Mesenchymal stem cell (in vitro differentiated cells and primary cell): ENCODE results near the gene MYBL2.

ENCODE experiments used
- DNase-seq: peaks from one replicate; pipeline ENCODE4 v3.0.0-alpha.2; 2013
- H2AFZ ChIP-seq: one replicate; pipeline ENCODE4 v1.6.1; 2013; ENCODE audit warnings: low read depth, mild to moderate bottlenecking, control low read depth, inconsistent platforms, low read length, moderate library complexity
- H2AK5ac ChIP-seq: 2 replicates; pipeline ENCODE4 v1.6.1; 2013; ENCODE audit warnings: low read length, moderate library complexity, mild to moderate bottlenecking, inconsistent platforms; ENCODE audit not compliant: severe bottlenecking
- H2BK120ac ChIP-seq: one replicate; pipeline ENCODE4 v1.6.1; 2013; ENCODE audit warnings: low read depth, mild to moderate bottlenecking, inconsistent platforms, low read length, moderate library complexity
- H2BK12ac ChIP-seq, 2 experiments: one replicate each; pipeline ENCODE4 v1.6.1; 2013; ENCODE audit warnings: inconsistent platforms in 2 of 2, low read length in 2 of 2, mild to moderate bottlenecking in 2 of 2, moderate library complexity in 2 of 2, control low read depth in 1 of 2
- H2BK15ac ChIP-seq: one replicate; pipeline ENCODE4 v1.6.1; 2013; ENCODE audit warnings: mild to moderate bottlenecking, low read depth, inconsistent platforms; ENCODE audit not compliant: poor library complexity, severe bottlenecking
- H2BK5ac ChIP-seq: 2 replicates; pipeline ENCODE4 v1.6.1; 2013; ENCODE audit warnings: low read depth, mild to moderate bottlenecking, low read length, control low read depth, inconsistent platforms; ENCODE audit not compliant: poor library complexity, severe bottlenecking
- H3K14ac ChIP-seq, 2 experiments: one replicate each; pipeline ENCODE4 v1.6.1; 2013; ENCODE audit warnings: inconsistent platforms in 2 of 2, low read length in 2 of 2, control low read depth in 1 of 2, mild to moderate bottlenecking in 1 of 2, moderate library complexity in 1 of 2
- H3K18ac ChIP-seq, 2 experiments: one replicate each; pipeline ENCODE4 v1.6.1; 2013; ENCODE audit warnings: inconsistent platforms in 2 of 2, low read length in 2 of 2, control low read depth in 1 of 2, low read depth in 1 of 2, mild to moderate bottlenecking in 1 of 2
- H3K23ac ChIP-seq, 2 experiments: one replicate each; pipeline ENCODE4 v1.6.1; 2013; ENCODE audit warnings: inconsistent platforms in 2 of 2, low read length in 2 of 2, mild to moderate bottlenecking in 2 of 2, moderate library complexity in 2 of 2, control low read depth in 1 of 2
- H3K27ac ChIP-seq: 2 replicates; pipeline ENCODE4 v1.5.1; 2013; ENCODE audit warnings: mild to moderate bottlenecking, moderate library complexity, low read length, control low read depth, inconsistent platforms; ENCODE audit not compliant: poor library complexity, severe bottlenecking
- H3K27me3 ChIP-seq, 2 experiments: 2 replicates each; pipeline versions ENCODE4 v1.6.1 to v1.7.0; 2013; ENCODE audit warnings: low read length in 2 of 2, mild to moderate bottlenecking in 2 of 2, moderate library complexity in 2 of 2, control low read depth in 1 of 2, inconsistent platforms in 1 of 2; ENCODE audit not compliant: control insufficient read depth in 1 of 2, insufficient read depth in 1 of 2
- H3K36me3 ChIP-seq, 2 experiments: 2 replicates each; pipeline versions ENCODE4 v1.6.1 to v1.7.0; 2013; ENCODE audit warnings: low read length in 2 of 2, control low read depth in 1 of 2, inconsistent platforms in 1 of 2, low read depth in 1 of 2, mild to moderate bottlenecking in 1 of 2; ENCODE audit not compliant: insufficient read depth in 2 of 2, control insufficient read depth in 1 of 2
- H3K4ac ChIP-seq, 2 experiments: one replicate each; pipeline ENCODE4 v1.6.1; 2013; ENCODE audit warnings: inconsistent platforms in 2 of 2, low read length in 2 of 2, mild to moderate bottlenecking in 2 of 2, moderate library complexity in 2 of 2, control low read depth in 1 of 2, low read depth in 1 of 2
- H3K4me1 ChIP-seq: 2 replicates; pipeline ENCODE4 v1.6.1; 2013; ENCODE audit warnings: low read depth, low read length, control low read depth; ENCODE audit not compliant: control insufficient read depth, insufficient read depth
- H3K4me2 ChIP-seq: 2 replicates; pipeline ENCODE4 v1.6.1; 2013; ENCODE audit warnings: low read length, mild to moderate bottlenecking, inconsistent platforms; ENCODE audit not compliant: poor library complexity, severe bottlenecking
- H3K4me3 ChIP-seq, 2 experiments: 2 replicates each; pipeline versions ENCODE4 v1.5.1 to v1.7.0; 2013; ENCODE audit warnings: low read length in 2 of 2, mild to moderate bottlenecking in 2 of 2, control low read depth in 1 of 2, low read depth in 1 of 2; ENCODE audit not compliant: insufficient read depth in 1 of 2
- H3K79me1 ChIP-seq: replicated peaks from 2 replicates; pipeline ENCODE4 v1.6.1; 2013; ENCODE audit warnings: mild to moderate bottlenecking, control low read depth, low read length, inconsistent platforms; ENCODE audit not compliant: poor library complexity, severe bottlenecking
- H3K9ac ChIP-seq: 2 replicates; pipeline ENCODE4 v1.7.0; 2013; ENCODE audit warnings: mild to moderate bottlenecking, low read length, moderate library complexity
- H3K9me3 ChIP-seq: 2 replicates; pipeline ENCODE4 v1.7.0; 2013; ENCODE audit warnings: mild to moderate bottlenecking, low read length; ENCODE audit not compliant: control insufficient read depth
- H4K8ac ChIP-seq: one replicate; pipeline ENCODE4 v1.6.1; 2013; ENCODE audit warnings: inconsistent platforms, mild to moderate bottlenecking, low read length, moderate library complexity
- H4K91ac ChIP-seq: one replicate; pipeline ENCODE4 v1.6.1; 2013; ENCODE audit warnings: mild to moderate bottlenecking, low read length, inconsistent platforms
- WGBS: methylation state at CpG from one replicate; pipeline ENCODE4 v1.1.7; 2013; ENCODE audit warnings: mixed read lengths; 5-methylcytosine and 5-hydroxymethylcytosine counted together

MYBL2 gene

GRCh38 chr20:43728686-43729255, 61.9 kb downstream of the MYBL2 start:
- Histone ChIP-seq H4K91ac (no peak overlapping the region), H3K27me3 (peaks cover 4 to 17% of the 10 kb centered on the region in 2 experiments), H3K4me3 (no peak overlapping the region), H2BK15ac (no peak overlapping the region), H3K9me3 (no peaks in the 10 kb centered on the region), H3K36me3 (no peaks in the 10 kb centered on the region), H2AK5ac (no peak overlapping the region), H4K8ac (no peak overlapping the region), H3K18ac (no peak overlapping the region), H2BK5ac (no peak overlapping the region), H2BK12ac (no peak overlapping the region), H3K9ac (no peak overlapping the region), H3K4me1 (no peaks in the 10 kb centered on the region), H3K4ac (no peak overlapping the region), H2AFZ (no peak overlapping the region), H2BK120ac (no peak overlapping the region), H3K27ac (no peak overlapping the region), H3K23ac (no peak overlapping the region), H3K14ac (no peak overlapping the region), H3K79me1 (no peaks in the 10 kb centered on the region), H3K4me2 (no peak overlapping the region)
- 90% methylated on average over 4 of the region's 7 CpGs for WGBS
- no peak for DNase-seq

GRCh38 chr20:43731469-43731868, 64.6 kb downstream of the MYBL2 start:
- no peaks in the 10 kb centered on the region for H3K36me3 ChIP-seq
- H2AK5ac ChIP-seq = no peak overlapping the region
- no peak overlapping the region for H2BK15ac ChIP-seq
- no peak overlapping the region for H3K4me3 ChIP-seq
- H2AFZ ChIP-seq = no peak overlapping the region
- no peaks in the 10 kb centered on the region for H3K9me3 ChIP-seq
- H3K23ac ChIP-seq = no peak overlapping the region
- H3K4me2 ChIP-seq = no peak overlapping the region
- H3K18ac ChIP-seq = no peak overlapping the region
- peaks cover 18 to 21% of the 10 kb centered on the region in 2 experiments for H3K27me3 ChIP-seq
- WGBS = 56% methylated on average over 7 of the region's 7 CpGs
- no peak overlapping the region for H3K4ac ChIP-seq
- H2BK5ac ChIP-seq = no peak overlapping the region
- H2BK120ac ChIP-seq = no peak overlapping the region
- no peak overlapping the region for H4K8ac ChIP-seq
- peak; percentile 64 for DNase-seq
- no peak overlapping the region for H3K27ac ChIP-seq
- no peak overlapping the region for H2BK12ac ChIP-seq
- H3K9ac ChIP-seq = no peak overlapping the region
- no peaks in the 10 kb centered on the region for H3K79me1 ChIP-seq
- no peak overlapping the region for H3K14ac ChIP-seq
- no peaks in the 10 kb centered on the region for H3K4me1 ChIP-seq
- H4K91ac ChIP-seq = no peak overlapping the region

GRCh38 chr20:43731927-43732326, 65.0 kb downstream of the MYBL2 start:
- Histone ChIP-seq H3K79me1 (no peaks in the 10 kb centered on the region), H4K91ac (no peak overlapping the region), H3K4me3 (no peak overlapping the region), H2BK5ac (no peak overlapping the region), H2BK12ac (no peak overlapping the region), H3K18ac (no peak overlapping the region), H2BK15ac (no peak overlapping the region), H3K23ac (no peak overlapping the region), H3K4me2 (no peak overlapping the region), H3K36me3 (no peaks in the 10 kb centered on the region), H3K27ac (no peak overlapping the region), H4K8ac (no peak overlapping the region), H3K14ac (no peak overlapping the region), H3K9ac (no peak overlapping the region), H3K4me1 (no peaks in the 10 kb centered on the region), H2BK120ac (no peak overlapping the region), H3K4ac (no peak overlapping the region), H3K9me3 (no peaks in the 10 kb centered on the region), H2AK5ac (no peak overlapping the region), H2AFZ (no peak overlapping the region), H3K27me3 (peaks cover 20 to 21% of the 10 kb centered on the region in 2 experiments)
- 86% methylated on average over 5 of the region's 5 CpGs for WGBS
- no peak for DNase-seq

GRCh38 chr20:43736588-43737158, 69.8 kb downstream of the MYBL2 start:
- no peak overlapping the region for H2AK5ac ChIP-seq
- H2AFZ ChIP-seq = no peak overlapping the region
- no peak overlapping the region for H4K8ac ChIP-seq
- H2BK12ac ChIP-seq = no peak overlapping the region
- no peak overlapping the region for H2BK120ac ChIP-seq
- no peak overlapping the region for H3K23ac ChIP-seq
- H3K18ac ChIP-seq = no peak overlapping the region
- no peak overlapping the region for H3K9ac ChIP-seq
- no peaks in the 10 kb centered on the region for H3K79me1 ChIP-seq
- H2BK15ac ChIP-seq = no peak overlapping the region
- no peak overlapping the region for H3K14ac ChIP-seq
- 56% methylated on average over 2 of the region's 2 CpGs for WGBS
- H3K27me3 ChIP-seq = peaks cover 16 to 26% of the 10 kb centered on the region in 2 experiments
- no peak overlapping the region for H2BK5ac ChIP-seq
- H3K9me3 ChIP-seq = no peaks in the 10 kb centered on the region
- H3K4me1 ChIP-seq = peaks cover 4% of the 10 kb centered on the region
- no peak overlapping the region for H4K91ac ChIP-seq
- no peak overlapping the region for H3K27ac ChIP-seq
- H3K4ac ChIP-seq = no peak overlapping the region
- DNase-seq = peak; percentile 67
- H3K4me3 ChIP-seq = no peak overlapping the region
- H3K36me3 ChIP-seq = no peaks in the 10 kb centered on the region
- no peak overlapping the region for H3K4me2 ChIP-seq
